GM18498 (cell line): ENCODE data around the gene MICA.
"Not testable (repeated sequence)": the region's sequence is repeated elsewhere in the genome, so short reads cannot be mapped to it uniquely, and the experiment has no call there.

Experiments
- ATAC-seq: cut with Tn5 transposase; IDR thresholded peaks from one replicate; pipeline ENCODE4 v1.9.1; 2021; ENCODE audit warnings: mild to moderate bottlenecking, moderate library complexity; ENCODE audit not compliant: unreplicated experiment

MICA gene

GRCh38 chr6:31403283-31404060, at the start of gene MICA:
Gene MICA (plus strand): TSS chr6:31403595. CDS start chr6:31403633, 38 bp downstream.
- ATAC-seq = peak; percentile 58

- ATAC-seq = no peak
These were observed 49.1 kb upstream of the MICA start for GRCh38 chr6:31354158-31354863.

- no peak for ATAC-seq
These were observed 48.4 kb upstream of the MICA start for GRCh38 chr6:31354864-31355582.

- ATAC-seq = no peak
These were observed 47.8 kb upstream of the MICA start for GRCh38 chr6:31355583-31355948.

GRCh38 chr6:31356216-31356945, 47.0 kb upstream of the MICA start:
- ATAC-seq = no peak

- ATAC-seq = peak; percentile 77
These were observed 46.4 kb upstream of the MICA start, which contains the start of gene HLA-B for GRCh38 chr6:31356946-31357466. Gene HLA-B (minus strand): TSS chr6:31357179. CDS start chr6:31357158, 21 bp downstream.

GRCh38 chr6:31357886-31358285, 45.5 kb upstream of the MICA start:
- no peak for ATAC-seq

- ATAC-seq = no peak
These were observed 45.1 kb upstream of the MICA start for GRCh38 chr6:31358302-31358701.

- no peak for ATAC-seq
These were observed 43.8 kb upstream of the MICA start for GRCh38 chr6:31359581-31359980.

GRCh38 chr6:31362751-31363150, 40.6 kb upstream of the MICA start:
- ATAC-seq = no peak

- no peak for ATAC-seq
These were observed 39.6 kb upstream of the MICA start for GRCh38 chr6:31363811-31364210.

GRCh38 chr6:31365864-31366263, 37.5 kb upstream of the MICA start:
- no peak for ATAC-seq

- ATAC-seq = no peak
These were observed 36.5 kb upstream of the MICA start for GRCh38 chr6:31366693-31367470.

- no peak for ATAC-seq
These were observed 34.9 kb upstream of the MICA start for GRCh38 chr6:31368461-31368860.

GRCh38 chr6:31374118-31374517, 29.3 kb upstream of the MICA start:
- not testable (repeated sequence) for ATAC-seq

- ATAC-seq = no peak
These were observed 27.7 kb upstream of the MICA start for GRCh38 chr6:31375699-31376098.

GRCh38 chr6:31377029-31377428, 26.4 kb upstream of the MICA start:
- ATAC-seq = no peak

GRCh38 chr6:31378062-31378720, 25.2 kb upstream of the MICA start:
- ATAC-seq = no peak

GRCh38 chr6:31378721-31379103, 24.7 kb upstream of the MICA start:
- ATAC-seq = no peak
